Epithelial cell of prostate (primary cell): Measurements from ENCODE around the gene ERAP2.
"Not testable (repeated sequence)": the region's sequence is repeated elsewhere in the genome, so short reads cannot be mapped to it uniquely, and the experiment has no call there.

Experiments used
- DNase-seq: peaks from one replicate; pipeline ENCODE4 v3.0.0-alpha.2; 2011; ENCODE audit warnings: low read depth, low spot score
- H3K27ac ChIP-seq: fragments of 450-650 bp; 2 replicates; pipeline ENCODE4 v1.5.1; 2017; ENCODE audit warnings: mild to moderate bottlenecking

The ERAP2 gene

GRCh38 chr5:96876292-96876850, at the start of gene ERAP2:
Gene ERAP2, plus strand, starts transcription at chr5:96876500. Its CDS starts 3,186 bp downstream, at chr5:96879686.
- no peak for DNase-seq
- H3K27ac ChIP-seq: peak within 1 kb of the TSS; percentile 76

- no peak overlapping the region for H3K27ac ChIP-seq
- DNase-seq: no peak
Observed at GRCh38 chr5:96829297-96829696, 47.0 kb upstream of the ERAP2 start.

GRCh38 chr5:96834016-96834415, 42.3 kb upstream of the ERAP2 start:
- no peak overlapping the region for H3K27ac ChIP-seq

GRCh38 chr5:96835791-96836191, 40.5 kb upstream of the ERAP2 start:
- H3K27ac ChIP-seq: no peak overlapping the region
- no peak for DNase-seq

More at GRCh38 chr5:96834016-96834415, 42.3 kb upstream of the ERAP2 start:
- no peak for DNase-seq

- no peak overlapping the region for H3K27ac ChIP-seq
- no peak for DNase-seq
Observed at GRCh38 chr5:96836817-96837216, 39.5 kb upstream of the ERAP2 start.

- no peak for DNase-seq
- no peak overlapping the region for H3K27ac ChIP-seq
Observed at GRCh38 chr5:96837303-96837702, 39.0 kb upstream of the ERAP2 start.

GRCh38 chr5:96838201-96839070, 37.9 kb upstream of the ERAP2 start:
- no peak overlapping the region for H3K27ac ChIP-seq
- DNase-seq: no peak

- no peak for DNase-seq
- no peak overlapping the region for H3K27ac ChIP-seq
Observed at GRCh38 chr5:96839071-96839592, 37.2 kb upstream of the ERAP2 start.

GRCh38 chr5:96841931-96842330, 34.4 kb upstream of the ERAP2 start:
- H3K27ac ChIP-seq, DNase-seq: not testable (repeated sequence)

- no peak for DNase-seq
Observed at GRCh38 chr5:96843140-96843539, 33.2 kb upstream of the ERAP2 start.

GRCh38 chr5:96844481-96844990, 31.8 kb upstream of the ERAP2 start:
- H3K27ac ChIP-seq: no peak overlapping the region
- no peak for DNase-seq

More at GRCh38 chr5:96843140-96843539, 33.2 kb upstream of the ERAP2 start:
- H3K27ac ChIP-seq: no peak overlapping the region

GRCh38 chr5:96851312-96852062, 24.8 kb upstream of the ERAP2 start:
- DNase-seq: no peak
- H3K27ac ChIP-seq: no peak overlapping the region

- no peak overlapping the region for H3K27ac ChIP-seq
- DNase-seq: no peak
Observed at GRCh38 chr5:96852759-96853158, 23.5 kb upstream of the ERAP2 start.

- no peak overlapping the region for H3K27ac ChIP-seq
- no peak for DNase-seq
Observed at GRCh38 chr5:96854067-96854466, 22.2 kb upstream of the ERAP2 start.

- no peak overlapping the region for H3K27ac ChIP-seq
- no peak for DNase-seq
Observed at GRCh38 chr5:96855031-96855872, 21.0 kb upstream of the ERAP2 start.

- no peak overlapping the region for H3K27ac ChIP-seq
- DNase-seq: no peak
Observed at GRCh38 chr5:96856371-96856770, 19.9 kb upstream of the ERAP2 start.

GRCh38 chr5:96857454-96857853, 18.8 kb upstream of the ERAP2 start:
- no peak for DNase-seq
- no peak overlapping the region for H3K27ac ChIP-seq

GRCh38 chr5:96857924-96858323, 18.4 kb upstream of the ERAP2 start:
- DNase-seq: no peak
- H3K27ac ChIP-seq: no peak overlapping the region

GRCh38 chr5:96859375-96859774, 16.9 kb upstream of the ERAP2 start:
- no peak overlapping the region for H3K27ac ChIP-seq

GRCh38 chr5:96861076-96861475, 15.2 kb upstream of the ERAP2 start:
- DNase-seq: no peak
- H3K27ac ChIP-seq: no peak overlapping the region

More at GRCh38 chr5:96859375-96859774, 16.9 kb upstream of the ERAP2 start:
- no peak for DNase-seq
